BLaER1 treated with 17β-estradiol and CSF1 and Interleukin-3, amounts not matched to agents 10 nM and 100 nM (cell line): ENCODE data around the gene MGAT5.

ENCODE experiments used
- H3K27ac ChIP-seq, 11 experiments: shearing (Covaris generic); formaldehyde crosslinking; 2 replicates each; pipeline ENCODE4 v1.8.1; 2022
- H3K27me3 ChIP-seq, 11 experiments: shearing (Covaris generic); formaldehyde crosslinking; 2 replicates each; pipeline ENCODE4 v1.8.1; 2022
- H3K36me3 ChIP-seq, 11 experiments: shearing (Covaris generic); formaldehyde crosslinking; 2 replicates each; pipeline ENCODE4 v1.8.1; 2022
- H3K4me1 ChIP-seq, 10 experiments: shearing (Covaris generic); formaldehyde crosslinking; 2 replicates each; pipeline ENCODE4 v1.8.1; 2022
- H3K4me2 ChIP-seq, 11 experiments: shearing (Covaris generic); formaldehyde crosslinking; 2 replicates each; pipeline ENCODE4 v1.8.1; 2022
- H3K4me3 ChIP-seq, 10 experiments: shearing (Covaris generic); formaldehyde crosslinking; 2 replicates each; pipeline ENCODE4 v1.8.1; 2022
- H3K9ac ChIP-seq, 11 experiments: shearing (Covaris generic); formaldehyde crosslinking; 2 replicates each; pipeline ENCODE4 v1.8.1; 2022
- H3K9me3 ChIP-seq, 11 experiments: shearing (Covaris generic); formaldehyde crosslinking; replicated peaks in 1 of 11; 2 replicates each; pipeline ENCODE4 v1.8.1; 2022
- H4K20me1 ChIP-seq, 11 experiments: shearing (Covaris generic); formaldehyde crosslinking; 2 replicates each; pipeline ENCODE4 v1.8.1; 2022
- Cebpa-rat ChIP-seq, 11 experiments: shearing (Covaris generic); IDR thresholded peaks; 2 replicates each; pipeline ENCODE4 v1.8.1; 2022

MGAT5 gene

DNA sequence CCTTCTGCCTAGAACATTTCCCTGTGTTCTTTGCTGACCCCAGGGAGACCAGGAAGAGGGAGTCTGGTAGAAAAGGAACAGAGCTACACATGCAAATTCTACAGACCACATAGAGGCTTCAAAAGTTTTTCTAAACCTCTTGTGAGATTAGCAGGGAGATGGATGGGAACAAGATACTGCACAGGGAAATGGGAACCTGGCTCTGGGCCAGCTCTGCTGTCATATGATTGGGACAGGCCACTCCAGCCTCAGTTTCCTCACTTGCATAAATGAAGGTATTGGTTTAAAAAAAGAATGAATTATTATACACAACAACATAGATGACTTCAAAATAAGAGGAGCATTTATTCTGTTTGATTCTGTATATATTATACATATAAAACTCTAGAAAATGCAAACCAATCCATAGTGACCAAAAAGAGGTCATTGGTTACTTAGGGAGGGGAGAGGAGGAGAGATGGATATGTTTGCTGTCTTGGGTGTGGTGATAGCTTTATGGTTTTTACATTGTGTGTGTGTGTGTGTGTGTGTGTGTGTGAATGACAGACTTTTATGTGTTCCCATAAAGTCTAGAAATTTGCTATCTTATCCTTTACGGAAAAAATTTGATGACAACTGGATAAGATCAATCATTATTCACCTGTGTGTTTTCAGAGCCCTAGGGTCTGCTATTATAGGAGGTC, 115.5 kb downstream of the MGAT5 start:
- H3K9me3 ChIP-seq, result no peaks in the 10 kb centered on the region
- H3K27me3 ChIP-seq, result no peaks in the 10 kb centered on the region
- H3K36me3 ChIP-seq, result peaks cover 68 to 100% (median 96%) of the 10 kb centered on the region in 11 experiments
- TF ChIP-seq Cebpa-rat (IDR thresholded peaks at IDR 0.05), result no peak
- H3K4me2 ChIP-seq, result peak overlapping the region in 2 of 11 experiments; percentile 78 to 79; a peak in 3 of 22 replicates
- no peak overlapping the region for H3K9ac ChIP-seq
- H3K4me3 ChIP-seq, result no peak overlapping the region
- H3K4me1 ChIP-seq, result peaks cover 23 to 47% (median 40%) of the 10 kb centered on the region in 10 experiments
- H3K27ac ChIP-seq, result no peak overlapping the region
- H4K20me1 ChIP-seq, result peaks cover 0 to 38% (median 17%) of the 10 kb centered on the region in 11 experiments; a peak in 11 of 22 replicates

- H3K27ac ChIP-seq, result no peak overlapping the region
- no peaks in the 10 kb centered on the region for H3K27me3 ChIP-seq
- H3K9ac ChIP-seq, result no peak overlapping the region
- peaks cover 67 to 100% (median 96%) of the 10 kb centered on the region in 11 experiments for H3K36me3 ChIP-seq
- H3K4me3 ChIP-seq, result no peak overlapping the region
- no peak overlapping the region for H3K4me2 ChIP-seq
- H4K20me1 ChIP-seq, result peaks cover 0 to 38% (median 17%) of the 10 kb centered on the region in 11 experiments; a peak in 11 of 22 replicates
- H3K9me3 ChIP-seq, result no peaks in the 10 kb centered on the region
- no peak for TF ChIP-seq Cebpa-rat (IDR thresholded peaks at IDR 0.05)
- peaks cover 23 to 35% (median 30%) of the 10 kb centered on the region in 10 experiments for H3K4me1 ChIP-seq
Observed at GRCh38 chr2:134370655-134371445, 117.0 kb downstream of the MGAT5 start.

- peaks cover 66 to 100% (median 97%) of the 10 kb centered on the region in 11 experiments for H3K36me3 ChIP-seq
- H3K9me3 ChIP-seq, result no peaks in the 10 kb centered on the region
- H3K4me1 ChIP-seq, result peaks cover 15 to 22% (median 19%) of the 10 kb centered on the region in 10 experiments
- no peak overlapping the region for H3K4me2 ChIP-seq
- H3K27me3 ChIP-seq, result no peaks in the 10 kb centered on the region
- H3K27ac ChIP-seq, result no peak overlapping the region
- H3K4me3 ChIP-seq, result no peak overlapping the region
- no peak for TF ChIP-seq Cebpa-rat (IDR thresholded peaks at IDR 0.05)
- peaks cover 0 to 28% (median 15%) of the 10 kb centered on the region in 11 experiments; a peak in 11 of 22 replicates for H4K20me1 ChIP-seq
- H3K9ac ChIP-seq, result no peak overlapping the region
Observed at GRCh38 chr2:134372141-134372540, 118.3 kb downstream of the MGAT5 start.

- Histone ChIP-seq H4K20me1 (peaks cover 0 to 24% (median 11%) of the 10 kb centered on the region in 11 experiments; a peak in 11 of 22 replicates), H3K27me3 (no peaks in the 10 kb centered on the region), H3K4me2 (no peak overlapping the region), H3K4me1 (peaks cover 10 to 17% (median 14%) of the 10 kb centered on the region in 10 experiments), H3K36me3 (peaks cover 69 to 100% (median 98%) of the 10 kb centered on the region in 11 experiments), H3K4me3 (no peak overlapping the region), H3K9me3 (no peaks in the 10 kb centered on the region), H3K27ac (no peak overlapping the region), H3K9ac (no peak overlapping the region)
- no peak for TF ChIP-seq Cebpa-rat (IDR thresholded peaks at IDR 0.05)
Observed at GRCh38 chr2:134372611-134373131, 118.8 kb downstream of the MGAT5 start.

GRCh38 chr2:134375935-134376334, 122.1 kb downstream of the MGAT5 start:
- no peaks in the 10 kb centered on the region for H3K27me3 ChIP-seq
- no peaks in the 10 kb centered on the region for H3K9me3 ChIP-seq
- H3K9ac ChIP-seq, result no peak overlapping the region
- no peaks in the 10 kb centered on the region for H3K4me1 ChIP-seq
- no peak overlapping the region for H3K4me2 ChIP-seq
- peaks cover 0 to 14% (median 0%) of the 10 kb centered on the region in 11 experiments; a peak in 4 of 22 replicates for H4K20me1 ChIP-seq
- H3K36me3 ChIP-seq, result peaks cover 91 to 100% (median 100%) of the 10 kb centered on the region in 11 experiments
- no peak overlapping the region for H3K4me3 ChIP-seq
- TF ChIP-seq Cebpa-rat (IDR thresholded peaks at IDR 0.05), result no peak
- no peak overlapping the region for H3K27ac ChIP-seq

- Histone ChIP-seq H3K36me3 (peaks cover 80 to 100% (median 98%) of the 10 kb centered on the region in 11 experiments), H3K4me3 (no peak overlapping the region), H4K20me1 (peaks cover 0 to 7% (median 0%) of the 10 kb centered on the region in 11 experiments; a peak in 3 of 22 replicates), H3K4me2 (no peak overlapping the region), H3K9ac (no peak overlapping the region), H3K27me3 (no peaks in the 10 kb centered on the region), H3K4me1 (no peaks in the 10 kb centered on the region), H3K27ac (no peak overlapping the region), H3K9me3 (no peaks in the 10 kb centered on the region)
- TF ChIP-seq Cebpa-rat (IDR thresholded peaks at IDR 0.05), result no peak
Observed at GRCh38 chr2:134377730-134378129, 123.9 kb downstream of the MGAT5 start.

- no peak for TF ChIP-seq Cebpa-rat (IDR thresholded peaks at IDR 0.05)
- no peak overlapping the region for H3K4me3 ChIP-seq
- no peaks in the 10 kb centered on the region for H3K27me3 ChIP-seq
- H3K9me3 ChIP-seq, result no peaks in the 10 kb centered on the region
- H3K4me2 ChIP-seq, result no peak overlapping the region
- H3K27ac ChIP-seq, result no peak overlapping the region
- no peak overlapping the region for H3K9ac ChIP-seq
- H3K36me3 ChIP-seq, result peaks cover 71 to 100% (median 97%) of the 10 kb centered on the region in 11 experiments
- peaks cover 0 to 7% (median 0%) of the 10 kb centered on the region in 11 experiments; a peak in 3 of 22 replicates for H4K20me1 ChIP-seq
- no peaks in the 10 kb centered on the region for H3K4me1 ChIP-seq
Observed at GRCh38 chr2:134379293-134379692, 125.4 kb downstream of the MGAT5 start.

GRCh38 chr2:134379722-134380121, 125.8 kb downstream of the MGAT5 start:
- Histone ChIP-seq H3K36me3 (peaks cover 68 to 100% (median 95%) of the 10 kb centered on the region in 11 experiments), H3K27ac (no peak overlapping the region), H3K4me3 (no peak overlapping the region), H3K9ac (no peak overlapping the region), H3K27me3 (no peaks in the 10 kb centered on the region), H3K4me1 (no peaks in the 10 kb centered on the region), H3K4me2 (no peak overlapping the region), H4K20me1 (peaks cover 0 to 7% (median 0%) of the 10 kb centered on the region in 11 experiments; a peak in 3 of 22 replicates), H3K9me3 (no peaks in the 10 kb centered on the region)
- no peak for TF ChIP-seq Cebpa-rat (IDR thresholded peaks at IDR 0.05)

GRCh38 chr2:134381141-134381540, 127.3 kb downstream of the MGAT5 start:
- Histone ChIP-seq H3K9me3 (no peaks in the 10 kb centered on the region), H3K4me1 (no peaks in the 10 kb centered on the region), H4K20me1 (peaks cover 0 to 7% (median 0%) of the 10 kb centered on the region in 11 experiments; a peak in 2 of 22 replicates), H3K27me3 (no peaks in the 10 kb centered on the region), H3K4me3 (no peak overlapping the region), H3K27ac (no peak overlapping the region), H3K4me2 (no peak overlapping the region), H3K9ac (no peak overlapping the region), H3K36me3 (peaks cover 68 to 100% (median 95%) of the 10 kb centered on the region in 11 experiments)
- TF ChIP-seq Cebpa-rat (IDR thresholded peaks at IDR 0.05), result no peak
